ENCODE measurements around the gene ZSCAN31.

The ZSCAN31 gene

DNA sequence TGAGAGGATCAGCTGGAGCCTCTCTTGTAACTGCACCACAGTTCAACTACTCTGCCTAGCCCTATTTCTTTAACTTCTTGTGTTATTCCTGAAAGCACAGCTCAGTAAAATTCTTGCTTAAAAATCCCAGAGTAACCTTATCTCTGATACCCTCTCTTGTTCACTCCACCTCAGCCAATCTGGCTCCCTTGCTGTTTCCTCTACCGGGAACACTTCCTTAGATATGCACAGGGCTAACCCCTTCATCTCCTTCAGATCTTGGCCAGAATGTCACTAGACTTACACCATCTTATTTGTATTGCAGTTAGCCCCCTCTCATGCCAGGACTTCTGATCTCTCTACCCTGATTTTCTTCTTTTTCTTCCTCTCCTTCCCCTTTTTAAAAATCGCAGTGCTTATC lies 11.2 kb upstream of the ZSCAN31 start:
- no peak for TF ChIP-seq SP1 (IDR thresholded peaks at IDR 0.05)
- TF ChIP-seq L3MBTL2 (conservative IDR thresholded peaks at IDR 0.05): no peak
- TF ChIP-seq FOXM1 (IDR thresholded peaks at IDR 0.05; ENCODE audit: borderline replicate concordance): no peak
- no peak for DNase-seq (ENCODE audit: extremely low spot score)
- ChIA-PET POLR2A (interaction anchor here (0.6 to 2.1 kb wide), 6 partner anchors 9 to 454 kb away, joined by 3 to 8 read pairs (median 4); partner anchors contain the start of gene ZSCAN26), CTCF (no interaction called here)

- no peak for DNase-seq (ENCODE audit: extremely low spot score)
- ChIA-PET CTCF (no interaction called here), POLR2A (interaction anchor here (0.8 to 1.2 kb wide), 2 partner anchors 9 to 204 kb away, joined by 4 read pairs; partner anchors contain the start of genes ZKSCAN8 and ZSCAN31)
- TF ChIP-seq FOXA1 (IDR thresholded peaks at IDR 0.05) (no peak), TARDBP (IDR thresholded peaks at IDR 0.05) (no peak), SUZ12 (IDR thresholded peaks at IDR 0.05) (no peak), BHLHE40 (IDR thresholded peaks at IDR 0.05; ENCODE audit: borderline replicate concordance) (no peak), HDGF (IDR thresholded peaks at IDR 0.05; ENCODE audit: borderline replicate concordance) (no peak), L3MBTL2 (conservative IDR thresholded peaks at IDR 0.05) (no peak), SP1 (IDR thresholded peaks at IDR 0.05) (no peak), LEF1 (IDR thresholded peaks at IDR 0.05; ENCODE audit: borderline replicate concordance) (no peak), ZNF384 (IDR thresholded peaks at IDR 0.05) (no peak), ELF4 (IDR thresholded peaks at IDR 0.05) (no peak)
- TF ChIP-seq, protein P1, sequence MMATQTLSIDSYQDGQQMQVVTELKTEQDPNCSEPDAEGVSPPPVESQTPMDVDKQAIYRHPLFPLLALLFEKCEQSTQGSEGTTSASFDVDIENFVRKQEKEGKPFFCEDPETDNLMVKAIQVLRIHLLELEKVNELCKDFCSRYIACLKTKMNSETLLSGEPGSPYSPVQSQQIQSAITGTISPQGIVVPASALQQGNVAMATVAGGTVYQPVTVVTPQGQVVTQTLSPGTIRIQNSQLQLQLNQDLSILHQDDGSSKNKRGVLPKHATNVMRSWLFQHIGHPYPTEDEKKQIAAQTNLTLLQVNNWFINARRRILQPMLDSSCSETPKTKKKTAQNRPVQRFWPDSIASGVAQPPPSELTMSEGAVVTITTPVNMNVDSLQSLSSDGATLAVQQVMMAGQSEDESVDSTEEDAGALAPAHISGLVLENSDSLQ (IDR thresholded peaks at IDR 0.05): no peak
Measured at GRCh38 chr6:28345201-28345600, 9.3 kb upstream of the ZSCAN31 start.

DNA sequence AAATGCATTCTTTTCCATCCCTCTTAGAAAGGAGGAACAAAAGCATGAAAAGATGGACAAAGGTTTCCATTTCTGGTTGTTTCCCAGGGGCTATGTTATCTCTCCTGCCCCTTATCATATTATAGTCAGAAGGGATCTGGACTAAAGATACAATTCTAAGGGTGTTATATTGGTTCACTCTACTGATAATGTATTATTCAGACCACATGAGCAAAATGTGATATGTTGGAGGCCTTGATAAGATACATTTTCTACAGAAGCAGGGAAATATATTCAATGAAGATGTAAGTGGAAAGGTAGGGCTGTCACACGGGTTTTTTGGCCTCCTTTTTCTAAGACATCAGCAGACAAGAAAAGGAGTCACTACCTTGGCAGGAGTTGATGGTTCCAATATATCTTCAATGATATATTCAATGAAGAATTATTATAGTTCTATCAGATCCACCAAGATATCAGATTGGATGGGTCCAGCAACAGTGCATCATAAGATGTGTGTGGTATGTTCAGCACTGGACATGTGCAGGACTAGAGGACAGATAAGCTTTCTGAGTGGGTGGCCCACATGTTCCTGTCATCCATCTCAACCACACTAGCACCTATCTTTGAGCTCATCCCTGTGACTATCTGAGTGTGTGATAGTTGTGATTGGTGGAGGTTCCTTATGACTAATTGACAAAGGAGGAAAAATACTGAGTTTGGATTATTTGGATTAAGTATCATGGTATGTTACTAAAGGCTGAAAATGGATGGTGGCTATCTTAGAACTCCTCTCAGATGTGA lies 8.1 kb upstream of the ZSCAN31 start:
- POLR2A ChIA-PET: interaction anchor here (1.1 kb wide), 1 partner anchor 9 kb away, joined by 3 read pairs; no protein-coding TSS in a partner anchor
- CTCF ChIA-PET: no interaction called here
- no peak for DNase-seq (ENCODE audit: extremely low spot score)
- TF ChIP-seq, protein P1 (IDR thresholded peaks at IDR 0.05): no peak
- no peak for TF ChIP-seq SUZ12 (IDR thresholded peaks at IDR 0.05)
- TF ChIP-seq FOXK2 (IDR thresholded peaks at IDR 0.05): no peak
- no peak for TF ChIP-seq SP1 (IDR thresholded peaks at IDR 0.05)
- TF ChIP-seq TARDBP (IDR thresholded peaks at IDR 0.05): no peak
- TF ChIP-seq CTBP1 (IDR thresholded peaks at IDR 0.05; ENCODE audit: borderline replicate concordance): no peak
- no peak for TF ChIP-seq FOXA1 (IDR thresholded peaks at IDR 0.05)
- no peak for TF ChIP-seq HDGF (IDR thresholded peaks at IDR 0.05; ENCODE audit: borderline replicate concordance)
- no peak for TF ChIP-seq ELF4 (IDR thresholded peaks at IDR 0.05)
- no peak for TF ChIP-seq ZNF384 (IDR thresholded peaks at IDR 0.05)

GRCh38 chr6:28340310-28341095 lies 4.6 kb upstream of the ZSCAN31 start:
- DNase-seq (ENCODE audit: extremely low spot score): no peak
- ChIA-PET POLR2A (interaction anchor here (1.3 kb wide), 1 partner anchor 9 kb away, joined by 3 read pairs; the partner anchor contains the start of gene ZKSCAN3), CTCF (no interaction called here)
- no peak for TF ChIP-seq L3MBTL2 (conservative IDR thresholded peaks at IDR 0.05)
- no peak for TF ChIP-seq CTBP1 (IDR thresholded peaks at IDR 0.05; ENCODE audit: borderline replicate concordance)
- no peak for TF ChIP-seq SUZ12 (IDR thresholded peaks at IDR 0.05)
- TF ChIP-seq LEF1 (IDR thresholded peaks at IDR 0.05; ENCODE audit: borderline replicate concordance): no peak
- TF ChIP-seq, protein P1 (IDR thresholded peaks at IDR 0.05): no peak
- no peak for TF ChIP-seq SP1 (IDR thresholded peaks at IDR 0.05)
- no peak for TF ChIP-seq FOXK2 (IDR thresholded peaks at IDR 0.05)
- TF ChIP-seq NFRKB (IDR thresholded peaks at IDR 0.05): no peak
- no peak for TF ChIP-seq ARNT (IDR thresholded peaks at IDR 0.05)
- TF ChIP-seq HDGF (IDR thresholded peaks at IDR 0.05; ENCODE audit: borderline replicate concordance): no peak
- TF ChIP-seq TARDBP (IDR thresholded peaks at IDR 0.05): no peak
- TF ChIP-seq ELF4 (IDR thresholded peaks at IDR 0.05): no peak
- TF ChIP-seq FOXM1 (IDR thresholded peaks at IDR 0.05; ENCODE audit: borderline replicate concordance): no peak
- no peak for TF ChIP-seq FOXA1 (IDR thresholded peaks at IDR 0.05)
- TF ChIP-seq ZNF384 (IDR thresholded peaks at IDR 0.05): no peak

GRCh38 chr6:28337121-28337520 lies 1.2 kb upstream of the ZSCAN31 start:
- DNase-seq (ENCODE audit: extremely low spot score): no peak
- POLR2A ChIA-PET: interaction anchor here (0.7 to 3.5 kb wide), 10 partner anchors 8 to 213 kb away, joined by 3 to 24 read pairs (median 4); partner anchors contain the start of genes PGBD1, ZKSCAN3, ZKSCAN4 and ZSCAN16
- CTCF ChIA-PET: interaction anchor here (1.1 kb wide), 1 partner anchor 19 kb away, joined by 3 read pairs; no protein-coding TSS in a partner anchor
- TF ChIP-seq FOXA1 (IDR thresholded peaks at IDR 0.05) (no peak), L3MBTL2 (conservative IDR thresholded peaks at IDR 0.05) (no peak), TARDBP (IDR thresholded peaks at IDR 0.05) (no peak), FOXK2 (IDR thresholded peaks at IDR 0.05) (no peak), ARNT (IDR thresholded peaks at IDR 0.05) (no peak), SP1 (IDR thresholded peaks at IDR 0.05) (no peak), ZNF384 (IDR thresholded peaks at IDR 0.05) (no peak), LEF1 (IDR thresholded peaks at IDR 0.05; ENCODE audit: borderline replicate concordance) (no peak), FOXM1 (IDR thresholded peaks at IDR 0.05; ENCODE audit: borderline replicate concordance) (no peak), SUZ12 (IDR thresholded peaks at IDR 0.05) (no peak), ELF4 (IDR thresholded peaks at IDR 0.05) (no peak), CTBP1 (IDR thresholded peaks at IDR 0.05; ENCODE audit: borderline replicate concordance) (no peak)
- TF ChIP-seq, protein P1 (IDR thresholded peaks at IDR 0.05): no peak

All from HEK293T (cell line).